Lung (tissue), 12 donors: Measurements from ENCODE around the gene MARCHF7. TPM values are rescaled to one million over a fixed set of nuclear protein-coding genes. Genes with fewer than 3 reads are reported as not detected.

ENCODE experiments used
- ATAC-seq: fragments of 200-7000 bp; cut with Tn5 transposase; one replicate; pipeline ENCODE4 v1.9.1; 2020; ENCODE audit warnings: moderate number of reproducible peaks; ENCODE audit not compliant: insufficient read depth, low FRiP score
- DNase-seq, 3 donors: peaks; one replicate each; pipeline ENCODE4 v3.0.0-alpha.2; 2013 to 2017
- H3K27ac ChIP-seq, 2 donors: one replicate each; pipeline ENCODE4 v1.5.1; 2013; ENCODE audit warnings: mild to moderate bottlenecking in 2 of 2, moderate library complexity in 2 of 2, control low read depth in 1 of 2, inconsistent platforms in 1 of 2, low read depth in 1 of 2, low read length in 1 of 2
- H3K27me3 ChIP-seq, 3 donors: one replicate each; pipeline ENCODE4 v1.5.1; 2013; ENCODE audit warnings: low read length in 2 of 3; ENCODE audit not compliant: control insufficient read depth in 3 of 3, insufficient read depth in 3 of 3
- H3K36me3 ChIP-seq, 4 donors: one replicate each; pipeline ENCODE4 v1.5.1; 2013; ENCODE audit warnings: low read length in 4 of 4, mild to moderate bottlenecking in 1 of 4, moderate library complexity in 1 of 4; ENCODE audit not compliant: control insufficient read depth in 4 of 4, insufficient read depth in 4 of 4
- H3K4me1 ChIP-seq, 5 donors: one replicate each; pipeline ENCODE4 v1.5.1; 2013; ENCODE audit warnings: low read length in 5 of 5, mild to moderate bottlenecking in 2 of 5, moderate library complexity in 1 of 5; ENCODE audit not compliant: control insufficient read depth in 5 of 5, insufficient read depth in 5 of 5
- H3K4me3 ChIP-seq: one replicate; pipeline ENCODE4 v1.5.1; 2013; ENCODE audit warnings: mild to moderate bottlenecking, control low read depth, moderate library complexity
- H3K9ac ChIP-seq, 2 donors: one replicate each; pipeline ENCODE4 v1.5.1; 2013; ENCODE audit warnings: low read length in 2 of 2, control low read depth in 1 of 2; ENCODE audit not compliant: insufficient read depth in 1 of 2
- H3K9me3 ChIP-seq, 4 donors: one replicate each; pipeline ENCODE4 v1.5.1; 2013; ENCODE audit warnings: low read length in 3 of 4, mild to moderate bottlenecking in 1 of 4, moderate library complexity in 1 of 4; ENCODE audit not compliant: control insufficient read depth in 4 of 4, insufficient read depth in 3 of 4
- CTCF ChIP-seq: IDR thresholded peaks from 2 replicates; pipeline ENCODE4 v1.5.1; 2012; ENCODE audit warnings: mild to moderate bottlenecking; ENCODE audit errors: control extremely low read depth, extremely low read depth
- WGBS, 2 donors: extraction: QIAGEN DNeasy Blood & Tissue Kit; methylation state at CpG; one replicate each; pipeline ENCODE4 v1.1.7; 2013; 5-methylcytosine and 5-hydroxymethylcytosine counted together
- polyA plus RNA-seq, 2 donors: library from polyadenylated mRNA; stranded (reverse); fragments of 200-250 nt; gene quantifications; one replicate each; pipeline ENCODE4 v1.2.1, GENCODE V29; 2013
- total RNA-seq, 2 donors: library from RNA; depleted of rRNA in 1 of 2; stranded (reverse); fragments of >200 nt in 1 of 2; gene quantifications; one replicate each; pipeline ENCODE4 v1.2.1, GENCODE V29; 2014 to 2021
- donor health status: control.
- donor health status: control.
- donor health status: Bipolar disorder and iron deficiency.
- donor health status: healthy.
- donor health status: DM: yes; HTN: yes; CAD: no.

The MARCHF7 gene
- total and polyA plus RNA-seq, 4 donors = 22.6 to 168 (median 55.4) TPM

GRCh38 chr2:159737292-159737916 lies 25.1 kb downstream of the MARCHF7 start:
- no peak for DNase-seq
- ATAC-seq = no peak
- no peak overlapping the region for H3K27ac ChIP-seq
- TF ChIP-seq CTCF = no peak
- peaks cover 0 to 11% (median 0%) of the 10 kb centered on the region in 5 donors for H3K4me1 ChIP-seq
- H3K9me3 ChIP-seq = no peaks in the 10 kb centered on the region
- no peak overlapping the region for H3K9ac ChIP-seq
- WGBS, 2 donors = 95 to 100% methylated on average over 1 of the region's 1 CpG
- H3K27me3 ChIP-seq = no peaks in the 10 kb centered on the region
- H3K4me3 ChIP-seq = no peak overlapping the region
- H3K36me3 ChIP-seq = peaks cover 12 to 37% (median 27%) of the 10 kb centered on the region in 4 donors

- H3K36me3 ChIP-seq = peaks cover 9 to 36% (median 27%) of the 10 kb centered on the region in 4 donors
- H3K9ac ChIP-seq = no peak overlapping the region
- no peaks in the 10 kb centered on the region for H3K27me3 ChIP-seq
- H3K4me3 ChIP-seq = no peak overlapping the region
- H3K4me1 ChIP-seq = peaks cover 0 to 11% (median 0%) of the 10 kb centered on the region in 5 donors
- no peak for TF ChIP-seq CTCF
- no peak overlapping the region for H3K27ac ChIP-seq
- no peak for ATAC-seq
- DNase-seq = no peak
- no peaks in the 10 kb centered on the region for H3K9me3 ChIP-seq
- WGBS, 2 donors = 98% methylated on average over 11 of the region's 11 CpGs
Observed at GRCh38 chr2:159737917-159738296, 25.6 kb downstream of the MARCHF7 start.

- no peak for TF ChIP-seq CTCF
- H3K9me3 ChIP-seq = no peaks in the 10 kb centered on the region
- ATAC-seq (peak; percentile 34), DNase-seq (no peak)
- H3K4me1 ChIP-seq = peaks cover 0 to 11% (median 0%) of the 10 kb centered on the region in 5 donors
- H3K4me3 ChIP-seq = no peak overlapping the region
- peaks cover 9 to 36% (median 30%) of the 10 kb centered on the region in 4 donors for H3K36me3 ChIP-seq
- no peak overlapping the region for H3K9ac ChIP-seq
- no peaks in the 10 kb centered on the region for H3K27me3 ChIP-seq
- 93 to 96% methylated on average over 15 of the region's 15 CpGs for WGBS, 2 donors
- H3K27ac ChIP-seq = no peak overlapping the region
Observed at GRCh38 chr2:159738509-159739390, 26.4 kb downstream of the MARCHF7 start.
